GM21717 (cell line): ENCODE results near the gene NADSYN1.

Experiments used
- ATAC-seq: cut with Tn5 transposase; IDR thresholded peaks from one replicate; pipeline ENCODE4 v1.9.1; 2021; ENCODE audit warnings: mild to moderate bottlenecking, moderate library complexity; ENCODE audit not compliant: unreplicated experiment

NADSYN1 gene

GRCh38 chr11:71489311-71490043, 36.5 kb downstream of the NADSYN1 start:
- ATAC-seq = no peak

- ATAC-seq = no peak
These were observed 37.2 kb downstream of the NADSYN1 start for GRCh38 chr11:71490044-71490730.

DNA sequence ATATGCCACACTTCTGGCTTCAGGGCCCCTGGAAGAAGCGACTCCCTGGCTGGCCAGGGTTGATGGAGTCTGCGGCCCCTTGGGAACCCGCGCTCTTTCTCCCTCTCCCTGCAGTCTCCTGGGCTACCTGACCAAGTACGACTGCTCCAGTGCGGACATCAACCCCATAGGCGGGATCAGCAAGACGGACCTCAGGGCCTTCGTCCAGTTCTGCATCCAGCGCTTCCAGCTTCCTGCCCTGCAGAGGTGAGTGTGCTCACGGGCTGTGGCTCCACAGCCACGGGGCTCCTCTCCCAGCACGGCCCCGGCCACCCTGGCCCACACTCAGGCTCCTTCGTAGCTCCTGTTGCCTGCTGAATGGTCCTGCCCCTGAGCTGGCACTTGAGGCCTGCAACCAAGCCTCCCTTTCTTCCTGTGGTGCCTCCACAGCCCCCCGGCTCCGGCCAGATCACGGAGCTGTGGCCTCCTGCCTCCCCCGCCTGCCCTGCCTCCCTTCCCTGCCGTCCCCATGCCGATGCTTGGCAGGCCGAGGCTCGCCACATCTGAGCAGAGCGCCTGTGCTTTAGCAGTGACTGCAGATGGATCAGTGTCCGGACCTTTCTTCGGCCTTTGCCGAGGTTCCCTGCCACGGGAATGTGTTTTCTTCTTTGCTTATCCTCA, 37.9 kb downstream of the NADSYN1 start:
- no peak for ATAC-seq

DNA sequence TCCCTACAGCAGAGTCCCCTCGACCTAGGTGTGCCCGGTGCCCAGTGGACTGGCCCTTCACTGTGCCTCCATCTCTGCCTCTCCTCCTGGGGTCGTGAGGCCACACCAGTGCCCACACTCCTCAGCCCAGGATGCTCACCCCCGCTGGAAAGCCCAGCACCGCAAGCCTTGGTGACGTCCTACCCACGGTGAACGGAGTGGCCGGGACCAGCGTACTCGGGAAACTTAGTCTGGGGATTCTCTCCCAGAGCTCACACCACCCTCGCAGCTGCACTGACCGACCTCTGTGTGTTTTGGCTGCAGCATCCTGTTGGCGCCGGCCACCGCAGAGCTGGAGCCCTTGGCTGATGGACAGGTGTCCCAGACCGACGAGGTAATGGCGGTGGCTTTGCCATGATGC, 38.5 kb downstream of the NADSYN1 start:
- ATAC-seq = no peak

- ATAC-seq = no peak
These were observed 38.9 kb downstream of the NADSYN1 start for GRCh38 chr11:71491940-71492339.

GRCh38 chr11:71495286-71496230, 42.6 kb downstream of the NADSYN1 start:
- ATAC-seq = no peak

DNA sequence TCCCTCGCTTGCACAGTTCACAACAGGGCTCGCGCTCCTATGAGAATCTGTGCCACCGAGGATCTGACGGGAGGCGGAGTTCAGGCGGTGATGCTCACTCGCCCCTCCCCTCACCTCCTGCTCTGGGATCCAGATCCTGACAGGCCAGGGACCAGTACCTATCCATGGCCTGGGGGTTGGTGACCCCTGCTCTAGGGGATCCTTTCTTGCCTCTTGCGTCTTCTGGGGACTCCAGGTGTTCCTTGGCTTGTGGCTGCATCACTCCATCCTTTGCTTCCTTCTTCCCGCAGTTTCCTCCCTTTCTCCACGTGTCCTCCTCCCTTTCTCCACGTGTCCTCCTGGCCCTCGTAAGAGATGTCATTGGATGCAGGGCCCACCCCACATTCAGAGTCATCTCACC, 43.4 kb downstream of the NADSYN1 start:
- ATAC-seq = no peak

- ATAC-seq = no peak
These were observed 45.1 kb downstream of the NADSYN1 start for GRCh38 chr11:71498091-71498490.

DNA sequence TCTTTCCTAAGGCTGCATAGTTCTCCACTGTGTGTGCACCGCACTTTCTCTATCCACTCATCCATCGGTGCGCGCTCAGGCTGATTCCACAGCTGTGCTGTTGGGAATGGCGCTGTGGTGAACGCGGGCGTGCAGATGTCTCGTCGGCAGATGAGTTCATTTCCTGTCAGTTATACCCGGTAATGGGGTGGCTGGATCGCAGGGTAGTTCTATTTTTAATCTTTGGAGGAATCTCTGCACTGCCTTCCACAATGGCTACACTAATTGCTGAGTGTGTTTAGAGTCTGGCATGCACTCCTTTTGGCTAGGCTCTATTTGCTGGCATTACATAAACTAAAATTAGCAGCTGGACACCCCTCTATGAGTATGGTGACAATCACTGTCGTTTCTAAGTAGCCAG, 46.1 kb downstream of the NADSYN1 start:
- no peak for ATAC-seq

DNA sequence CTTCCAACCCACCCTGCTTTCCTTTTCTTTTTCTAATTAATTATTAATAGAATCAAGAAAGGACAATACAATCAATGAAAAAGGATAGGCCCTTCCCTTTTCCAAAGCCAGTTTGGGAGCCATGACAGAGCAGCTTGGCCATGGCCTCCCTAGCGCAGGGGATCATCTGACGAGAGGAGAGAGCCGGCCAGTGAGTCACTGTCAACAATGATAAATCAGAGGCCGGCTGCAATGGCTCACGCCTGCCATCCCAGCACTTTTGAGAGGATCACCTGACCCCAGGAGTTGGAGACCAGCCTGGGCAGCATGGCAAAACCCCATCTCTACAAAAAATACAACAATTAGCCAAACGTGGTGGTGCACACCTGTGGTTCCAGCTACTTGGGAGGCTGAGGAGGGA, 46.5 kb downstream of the NADSYN1 start:
- no peak for ATAC-seq

- ATAC-seq = no peak
These were observed 47.6 kb downstream of the NADSYN1 start for GRCh38 chr11:71500601-71501021.

GRCh38 chr11:71501071-71501985, 48.3 kb downstream of the NADSYN1 start:
- ATAC-seq = no peak

GRCh38 chr11:71502026-71502425, 49.0 kb downstream of the NADSYN1 start:
- no peak for ATAC-seq

DNA sequence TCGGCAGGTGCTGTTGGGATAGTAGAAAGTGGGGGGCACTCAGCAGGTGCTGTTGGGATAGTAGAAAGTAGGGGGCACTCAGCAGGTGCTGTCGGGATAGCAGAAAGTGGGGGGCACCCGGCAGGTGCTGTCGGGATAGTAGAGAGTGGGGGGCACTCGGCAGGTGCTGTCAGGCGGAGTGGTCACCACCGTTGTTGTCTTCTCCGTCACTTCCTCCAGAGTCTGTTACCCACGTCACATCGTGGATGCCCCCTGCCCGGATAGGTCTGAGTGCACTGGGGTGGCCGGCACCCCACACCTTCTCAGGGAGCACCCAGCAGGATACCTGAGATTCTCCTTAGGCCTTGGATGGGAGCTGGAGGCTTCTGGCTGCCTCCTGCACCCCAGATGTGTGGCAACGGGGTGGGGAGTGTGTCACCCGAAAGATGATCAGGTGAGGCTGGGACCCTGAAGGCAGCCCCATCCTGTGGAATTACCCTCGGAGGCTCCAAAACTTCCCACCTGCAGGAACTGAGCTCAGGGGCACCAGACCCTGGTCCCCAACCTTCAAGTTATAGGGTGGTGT, 50.0 kb downstream of the NADSYN1 start:
- ATAC-seq = no peak

DNA sequence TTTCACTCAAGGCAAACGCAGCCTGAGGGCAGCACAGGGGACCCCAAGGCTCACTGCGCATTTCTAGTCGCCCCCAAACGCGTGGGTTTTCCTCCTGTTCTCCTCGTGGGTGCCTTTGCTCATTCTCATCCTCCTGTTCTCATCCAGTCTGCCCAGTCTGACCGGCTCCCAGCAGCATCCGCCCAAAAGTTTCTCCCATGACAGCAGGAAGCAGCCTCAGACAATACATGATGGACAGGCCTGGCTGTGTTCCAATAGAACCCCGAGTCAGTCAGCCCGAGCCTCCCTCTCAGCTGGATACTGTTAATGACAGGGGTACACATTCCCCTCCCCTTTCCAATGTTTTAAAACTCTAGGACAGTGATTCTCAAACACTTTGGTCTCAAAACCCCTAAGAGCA, 51.5 kb downstream of the NADSYN1 start:
- ATAC-seq = no peak

DNA sequence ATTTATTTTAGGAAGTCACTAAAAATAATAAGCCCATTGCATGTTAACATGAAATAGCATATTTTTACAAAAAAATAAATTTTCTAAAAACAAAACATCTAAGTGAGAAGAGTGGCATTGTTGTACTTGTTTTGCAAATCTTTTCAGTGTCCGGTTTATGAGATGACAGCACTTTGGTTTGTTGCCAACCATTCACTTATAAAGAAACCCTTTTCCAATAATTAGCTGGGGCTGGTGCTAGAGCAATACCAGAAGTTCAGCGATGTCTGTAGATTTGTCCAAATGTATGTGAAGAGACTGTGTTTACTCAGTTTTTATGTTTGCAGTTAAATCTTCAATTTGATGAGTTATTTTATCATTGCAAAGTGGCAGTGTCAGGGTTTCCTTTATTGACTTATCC, 52.0 kb downstream of the NADSYN1 start:
- ATAC-seq = no peak

DNA sequence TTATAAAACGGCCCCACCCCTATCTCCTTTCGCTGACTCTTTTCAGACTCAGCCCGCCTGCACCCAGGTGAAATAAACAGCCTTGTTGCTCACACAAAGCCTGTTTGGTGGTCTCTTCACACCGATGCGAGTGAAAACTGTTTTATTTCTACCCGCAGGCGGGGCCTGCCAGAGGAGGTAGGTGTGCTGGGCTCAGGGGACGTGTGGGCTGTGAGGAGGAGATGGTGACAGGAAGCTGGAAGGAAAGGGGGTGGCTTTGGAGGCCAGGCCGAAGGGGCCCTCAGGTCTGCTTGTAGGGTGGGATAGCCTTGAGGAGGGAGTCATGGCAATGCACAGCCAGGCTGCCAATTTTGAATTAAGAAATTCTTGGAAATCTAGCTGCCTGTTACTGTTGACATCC, 52.8 kb downstream of the NADSYN1 start:
- ATAC-seq = no peak

DNA sequence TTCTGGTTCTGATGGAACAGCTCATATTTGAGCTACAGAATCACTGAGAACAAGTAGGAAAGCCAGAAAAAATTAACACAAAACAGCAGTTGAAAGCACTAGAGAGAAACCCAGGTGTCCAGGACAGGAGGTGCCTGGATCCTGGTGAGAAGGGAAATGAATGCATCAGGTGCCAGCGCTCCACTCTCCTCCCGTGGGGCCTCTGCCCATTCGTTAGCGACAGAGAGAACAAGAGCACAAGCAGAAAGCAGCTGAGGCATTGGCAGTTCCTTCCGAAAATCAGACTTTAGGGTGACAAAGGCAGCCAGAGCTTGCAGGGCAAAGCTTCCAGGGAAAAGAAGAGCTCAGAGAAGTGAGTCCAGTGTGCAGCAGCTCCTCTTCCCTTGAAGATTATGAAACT, 54.1 kb downstream of the NADSYN1 start:
- ATAC-seq = no peak
